Measurements from ENCODE around the gene ZNRF4.

- TF ChIP-seq POLR2A (IDR thresholded peaks at IDR 0.05; ENCODE audit: low read depth, low read length) (no peak), POLR2AphosphoS5 (IDR thresholded peaks at IDR 0.05; ENCODE audit: low read depth, low read length) (no peak)
These were observed 6.8 kb upstream of the ZNRF4 start for GRCh38 chr19:5448374-5448773.
